HG02642 (cell line): ENCODE results near the gene FCRL2.

Source experiments
- ATAC-seq: cut with Tn5 transposase; IDR thresholded peaks from one replicate; pipeline ENCODE4 v1.9.1; 2021; ENCODE audit warnings: mild to moderate bottlenecking; ENCODE audit not compliant: unreplicated experiment, poor library complexity

The FCRL2 gene

GRCh38 chr1:157696966-157697628 is 79.8 kb downstream of the FCRL2 start:
- ATAC-seq = no peak
